Gastrocnemius medialis (tissue), 4 donors: ENCODE measurements around the gene GATC. TPM values are rescaled to one million over a fixed set of nuclear protein-coding genes. Genes with fewer than 3 reads are reported as not detected.

Experiments used
- ATAC-seq, 2 donors: fragments of 150-250 bp; one replicate each; pipeline ENCODE4 v1.9.1; 2016
- DNase-seq, 2 donors: peaks; one replicate each; pipeline ENCODE4 v3.0.0-alpha.2; 2019
- H3K27ac ChIP-seq, 4 donors: fragments of 200-600 bp; sonication (generic); 1 replicate in 1 of 4; 2 replicates in 3 of 4; pipeline ENCODE4 v1.5.1; 2016 to 2018; ENCODE audit warnings: mild to moderate bottlenecking in 2 of 4, moderate library complexity in 1 of 4
- H3K27me3 ChIP-seq, 3 donors: fragments of 200-600 bp; sonication (generic) in 2 of 3; 1 replicate in 1 of 3; 2 replicates in 2 of 3; pipeline versions ENCODE4 v1.5.1 to v1.6.0; 2016 to 2019; ENCODE audit warnings: mild to moderate bottlenecking in 1 of 3, moderate library complexity in 1 of 3
- H3K36me3 ChIP-seq, 2 donors: fragments of 200-600 bp; sonication (generic) in 1 of 2; one replicate each; pipeline ENCODE4 v1.5.1; 2017 to 2018
- H3K4me1 ChIP-seq, 2 donors: fragments of 200-600 bp; sonication (generic) in 1 of 2; one replicate each; pipeline ENCODE4 v1.5.1; 2016 to 2017; ENCODE audit warnings: mild to moderate bottlenecking in 2 of 2
- H3K4me3 ChIP-seq, 4 donors: fragments of 200-600 bp; sonication (generic) in 3 of 4; 1 replicate in 1 of 4; 2 replicates in 3 of 4; pipeline ENCODE4 v1.5.1; 2016 to 2019; ENCODE audit warnings: mild to moderate bottlenecking in 2 of 4
- H3K9me3 ChIP-seq, 3 donors: fragments of 200-600 bp; sonication (generic) in 2 of 3; 1 replicate in 1 of 3; 2 replicates in 2 of 3; pipeline ENCODE4 v1.5.1; 2016 to 2019
- POLR2A ChIP-seq, 2 donors: fragments of 450-650 bp; IDR thresholded peaks; one replicate each; pipeline ENCODE4 v1.6.1; 2017; ENCODE audit warnings: antibody characterized with exemption in 2 of 2, mild to moderate bottlenecking in 2 of 2, moderate library complexity in 2 of 2
- in situ Hi-C, 4 donors: fragments of 200-750 bp; cut with MboI; loops; one replicate each; pipeline versions ENCODE4 v1.15.0 to v1.8.0; 2017; ENCODE audit warnings: low sequenced_read_pairs in 4 of 4
- intact Hi-C: fragments of 100-400 bp; cut with DNase I; formaldehyde crosslinking; loops from one replicate; pipeline ENCODE4 v1.15.1; 2023; ENCODE audit warnings: low total_unique reads
- total RNA-seq, 4 donors: library from RNA; depleted of rRNA; stranded (reverse); fragments of >200 nt; gene quantifications; one replicate each; pipeline versions ENCODE4 v1.1.0 to v1.2.3, GENCODE V29; 2016
- TF ChIP-seq, protein P1 (sequence below), 5 experiments: fragments of 450-650 bp in 3 of 5; fragments of 200-600 bp in 2 of 5; sonication (generic) in 2 of 5; IDR thresholded peaks in 4 of 5; conservative IDR thresholded peaks in 1 of 5; 1 replicate in 4 of 5; 2 replicates in 1 of 5; pipeline ENCODE4 v1.5.1; 2016 to 2019; ENCODE audit warnings: antibody characterized with exemption in 5 of 5, mild to moderate bottlenecking in 3 of 5, moderate library complexity in 3 of 5

The GATC gene
- total RNA-seq, 4 donors from 2014 or later = 14.5 to 20.7 (median 18.4) TPM

DNA sequence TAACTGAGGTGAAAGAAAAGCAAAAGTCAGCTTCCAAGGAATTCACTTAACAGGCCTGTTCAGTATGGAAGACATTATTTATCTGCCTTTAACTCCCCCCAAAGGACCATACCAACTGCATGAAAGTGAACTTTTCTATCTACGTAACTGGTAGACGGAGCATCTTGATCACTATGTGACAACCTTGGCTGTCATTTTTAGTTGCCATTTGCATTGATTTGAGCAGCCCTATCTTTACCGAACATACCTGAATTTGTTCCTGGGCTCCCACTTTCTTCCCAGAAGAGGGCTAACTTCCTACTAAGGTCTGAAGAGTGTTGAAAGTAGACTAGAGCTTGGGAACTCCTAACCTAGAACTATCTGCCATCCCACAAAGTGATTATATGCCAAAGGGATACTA lies 13.9 kb downstream of the GATC start:
- TF ChIP-seq, protein P1, sequence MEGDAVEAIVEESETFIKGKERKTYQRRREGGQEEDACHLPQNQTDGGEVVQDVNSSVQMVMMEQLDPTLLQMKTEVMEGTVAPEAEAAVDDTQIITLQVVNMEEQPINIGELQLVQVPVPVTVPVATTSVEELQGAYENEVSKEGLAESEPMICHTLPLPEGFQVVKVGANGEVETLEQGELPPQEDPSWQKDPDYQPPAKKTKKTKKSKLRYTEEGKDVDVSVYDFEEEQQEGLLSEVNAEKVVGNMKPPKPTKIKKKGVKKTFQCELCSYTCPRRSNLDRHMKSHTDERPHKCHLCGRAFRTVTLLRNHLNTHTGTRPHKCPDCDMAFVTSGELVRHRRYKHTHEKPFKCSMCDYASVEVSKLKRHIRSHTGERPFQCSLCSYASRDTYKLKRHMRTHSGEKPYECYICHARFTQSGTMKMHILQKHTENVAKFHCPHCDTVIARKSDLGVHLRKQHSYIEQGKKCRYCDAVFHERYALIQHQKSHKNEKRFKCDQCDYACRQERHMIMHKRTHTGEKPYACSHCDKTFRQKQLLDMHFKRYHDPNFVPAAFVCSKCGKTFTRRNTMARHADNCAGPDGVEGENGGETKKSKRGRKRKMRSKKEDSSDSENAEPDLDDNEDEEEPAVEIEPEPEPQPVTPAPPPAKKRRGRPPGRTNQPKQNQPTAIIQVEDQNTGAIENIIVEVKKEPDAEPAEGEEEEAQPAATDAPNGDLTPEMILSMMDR (IDR thresholded peaks at IDR 0.05 in 4 of 5, conservative IDR thresholded peaks at IDR 0.05 in 1 of 5) = no peak
- TF ChIP-seq POLR2A (IDR thresholded peaks at IDR 0.05) = no peak
- H3K27me3 ChIP-seq = no peaks in the 10 kb centered on the region
- ATAC-seq = no peak
- H3K9me3 ChIP-seq = no peaks in the 10 kb centered on the region
- peaks cover 0 to 96% of the 10 kb centered on the region in 2 donors for H3K36me3 ChIP-seq
- no peaks in the 10 kb centered on the region for H3K4me1 ChIP-seq
- H3K27ac ChIP-seq = no peak overlapping the region
- in situ Hi-C loops = no loop called here
- no peak overlapping the region for H3K4me3 ChIP-seq
- DNase-seq = no peak
- intact Hi-C loops = no loop called here

DNA sequence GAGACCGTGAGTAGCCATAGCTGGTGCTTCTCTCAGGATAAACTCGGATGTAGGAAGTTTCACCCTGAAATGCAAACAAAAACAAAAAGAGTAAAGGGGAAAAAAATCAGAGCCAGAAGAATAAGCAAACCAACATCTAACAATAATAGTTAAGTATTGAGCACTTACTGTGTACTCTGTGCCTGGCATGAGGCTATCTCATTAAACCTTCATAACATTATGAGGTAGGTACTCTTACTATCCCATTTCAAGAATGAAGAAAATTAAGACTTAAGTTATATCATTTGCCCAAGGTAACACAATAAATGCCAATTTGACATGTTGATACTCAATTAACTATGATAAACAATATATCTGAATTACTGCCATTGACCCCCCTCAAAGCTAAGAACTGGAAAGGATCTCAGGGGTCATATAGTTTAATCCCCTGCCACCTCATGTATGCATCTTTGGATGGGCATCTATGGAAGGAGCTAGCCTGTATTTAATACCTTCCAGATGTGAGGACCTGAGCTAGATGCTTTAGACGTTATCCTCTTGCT lies 15.9 kb downstream of the GATC start:
- TF ChIP-seq, protein P1 (IDR thresholded peaks at IDR 0.05 in 4 of 5, conservative IDR thresholded peaks at IDR 0.05 in 1 of 5) = no peak
- TF ChIP-seq POLR2A (IDR thresholded peaks at IDR 0.05) = no peak
- in situ Hi-C loops = no loop called here

DNA sequence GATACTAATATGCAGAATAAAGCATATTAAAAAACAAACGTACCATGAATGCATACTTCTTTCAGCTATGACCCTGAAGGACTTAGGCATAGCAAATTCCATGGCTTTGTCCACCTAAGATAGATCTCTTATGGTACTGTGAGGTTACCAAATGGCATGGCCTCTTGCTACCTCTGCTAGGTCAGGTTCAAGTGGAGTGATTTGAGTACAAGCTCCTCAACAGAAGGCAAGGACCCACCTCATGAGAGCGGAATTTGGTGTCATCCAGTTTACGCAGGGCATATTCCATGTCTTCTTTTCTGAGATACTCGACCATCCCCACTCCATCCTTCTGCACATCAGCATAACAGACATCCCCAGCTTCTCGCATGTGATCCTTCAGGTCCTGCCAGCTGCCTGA lies 17.5 kb downstream of the GATC start:
- TF ChIP-seq, protein P1 (IDR thresholded peaks at IDR 0.05 in 4 of 5, conservative IDR thresholded peaks at IDR 0.05 in 1 of 5) = no peak
- no peak for TF ChIP-seq POLR2A (IDR thresholded peaks at IDR 0.05)
- intact Hi-C loops = no loop called here
- no peaks in the 10 kb centered on the region for H3K27me3 ChIP-seq

More for the DNA sequence above, 15.9 kb downstream of the GATC start:
- intact Hi-C loops = no loop called here
- Histone ChIP-seq H3K9me3 (no peaks in the 10 kb centered on the region), H3K27ac (no peak overlapping the region), H3K36me3 (peaks cover 0 to 85% of the 10 kb centered on the region in 2 donors), H3K4me1 (peaks cover 0 to 13% of the 10 kb centered on the region in 2 donors), H3K4me3 (no peak overlapping the region), H3K27me3 (no peaks in the 10 kb centered on the region)
- no peak for DNase-seq
- no peak for ATAC-seq

DNA sequence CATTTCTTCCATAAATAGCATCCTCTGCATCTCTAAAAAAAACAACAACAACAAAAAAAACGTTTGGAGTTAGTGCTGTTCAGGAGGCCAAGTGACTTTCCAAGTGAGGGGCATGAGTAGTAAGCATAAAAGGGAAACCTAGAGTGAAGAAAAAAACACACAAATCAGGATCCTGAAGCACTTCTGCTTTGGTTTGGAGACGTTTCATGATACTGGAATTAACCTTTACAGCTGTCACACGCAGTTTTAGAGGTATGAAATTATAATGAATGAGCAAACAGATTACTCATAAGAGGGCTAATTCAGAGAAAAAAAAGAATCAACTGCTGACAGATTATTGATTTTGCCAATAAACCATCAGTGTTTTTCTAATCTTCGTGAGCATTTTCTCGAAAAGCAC lies 19.5 kb downstream of the GATC start:
- intact Hi-C loops = no loop called here
- Histone ChIP-seq H3K36me3 (peaks cover 0 to 50% of the 10 kb centered on the region in 2 donors), H3K4me1 (peaks cover 15 to 20% of the 10 kb centered on the region in 2 donors), H3K27ac (no peak overlapping the region), H3K27me3 (no peaks in the 10 kb centered on the region), H3K4me3 (no peak overlapping the region), H3K9me3 (no peaks in the 10 kb centered on the region)
- TF ChIP-seq POLR2A (IDR thresholded peaks at IDR 0.05) = no peak
- TF ChIP-seq, protein P1 (IDR thresholded peaks at IDR 0.05 in 4 of 5, conservative IDR thresholded peaks at IDR 0.05 in 1 of 5) = no peak
- in situ Hi-C loops = no loop called here
- DNase-seq (no peak), ATAC-seq (no peak)

More for the DNA sequence above, 17.5 kb downstream of the GATC start:
- DNase-seq = no peak
- Histone ChIP-seq H3K4me3 (no peak overlapping the region), H3K4me1 (peaks cover 8 to 13% of the 10 kb centered on the region in 2 donors), H3K27ac (no peak overlapping the region), H3K9me3 (no peaks in the 10 kb centered on the region), H3K36me3 (peaks cover 0 to 69% of the 10 kb centered on the region in 2 donors)
- in situ Hi-C loops = no loop called here
- ATAC-seq = no peak
